UCSD-AML1 (cell line): ENCODE results near the gene GPI.
"Not testable (repeated sequence)": the region's sequence is repeated elsewhere in the genome, so short reads cannot be mapped to it uniquely, and the experiment has no call there.

Source experiments
- DNase-seq: peaks from one replicate; lab custom pipeline; 2025; ENCODE audit not compliant: unreplicated experiment; lab: John Stamatoyannopoulos, UW

The GPI gene

GRCh38 chr19:34367624-34367957 is 2.6 kb downstream of the GPI start:
- no peak for DNase-seq

GRCh38 chr19:34368338-34368737 is 3.3 kb downstream of the GPI start:
- DNase-seq, result no peak

GRCh38 chr19:34369166-34369565 is 4.2 kb downstream of the GPI start:
- not testable (repeated sequence) for DNase-seq

- no peak for DNase-seq
These were observed 5.1 kb downstream of the GPI start for GRCh38 chr19:34370117-34370516.

GRCh38 chr19:34370983-34371382 is 6.0 kb downstream of the GPI start:
- no peak for DNase-seq

GRCh38 chr19:34373601-34374288 is 8.7 kb downstream of the GPI start:
- no peak for DNase-seq

GRCh38 chr19:34375598-34375997 is 10.6 kb downstream of the GPI start:
- DNase-seq, result no peak

- DNase-seq, result no peak
These were observed 15.7 kb downstream of the GPI start for GRCh38 chr19:34380639-34381241.

GRCh38 chr19:34381399-34382251 is 16.6 kb downstream of the GPI start:
- DNase-seq, result no peak

GRCh38 chr19:34382471-34382870 is 17.5 kb downstream of the GPI start:
- DNase-seq, result no peak

- no peak for DNase-seq
These were observed 18.6 kb downstream of the GPI start for GRCh38 chr19:34383599-34383998.

GRCh38 chr19:34386645-34387445 is 21.8 kb downstream of the GPI start:
- DNase-seq, result no peak

- no peak for DNase-seq
These were observed 22.4 kb downstream of the GPI start for GRCh38 chr19:34387446-34387810.

- not testable (repeated sequence) for DNase-seq
These were observed 23.7 kb downstream of the GPI start for GRCh38 chr19:34388745-34389144.

GRCh38 chr19:34391813-34392212 is 26.8 kb downstream of the GPI start:
- DNase-seq, result no peak

- no peak for DNase-seq
These were observed 28.0 kb downstream of the GPI start for GRCh38 chr19:34393031-34393430.

- no peak for DNase-seq
These were observed 28.6 kb downstream of the GPI start for GRCh38 chr19:34393629-34394028.

GRCh38 chr19:34397853-34398252 is 32.9 kb downstream of the GPI start:
- DNase-seq, result no peak

GRCh38 chr19:34399886-34400285 is 34.9 kb downstream of the GPI start:
- DNase-seq, result no peak

GRCh38 chr19:34400844-34401243 is 35.8 kb downstream of the GPI start:
- not testable (repeated sequence) for DNase-seq

GRCh38 chr19:34402074-34402600 is 37.1 kb downstream of the GPI start:
- DNase-seq, result no peak
